Naive thymus-derived CD4-positive, alpha-beta T cell (primary cell): ENCODE data around the gene SPTA1. TPM values are rescaled to one million over a fixed set of nuclear protein-coding genes. Genes with fewer than 3 reads are reported as not detected.

ENCODE experiments used
- ATAC-seq: fragments of 150-1000 bp; cut with Tn5 transposase; 2 replicates; pipeline ENCODE4 v1.10.0; 2021; ENCODE audit warnings: mild to moderate bottlenecking, moderate library complexity
- CTCF ChIA-PET: fragments of 350-600 bp; sonication (Branson Sonifier 250); formaldehyde crosslinking; loops from one replicate; lab custom pipeline; 2021; ENCODE audit warnings: antibody characterized with exemption; lab: Charles Lee
- POLR2A ChIA-PET: fragments of 350-600 bp; sonication (Branson Sonifier 250); formaldehyde crosslinking; loops from one replicate; lab custom pipeline; 2021; ENCODE audit warnings: antibody characterized with exemption, inconsistent platforms; lab: Charles Lee
- DNase-seq, 9 donors: peaks; one replicate each; pipeline versions ENCODE4 v3.0.0 to v3.0.0-alpha.2; 2020 to 2022; ENCODE audit warnings: mixed read lengths in 1 of 9
- H3K27ac ChIP-seq: one replicate; pipeline ENCODE4 v1.7.0; 2013; ENCODE audit warnings: mild to moderate bottlenecking, low read depth, low read length, moderate library complexity
- H3K27me3 ChIP-seq, 2 donors: one replicate each; pipeline ENCODE4 v1.7.0; 2013; ENCODE audit warnings: low read length in 2 of 2, mild to moderate bottlenecking in 2 of 2, moderate library complexity in 2 of 2; ENCODE audit not compliant: control insufficient read depth in 2 of 2, insufficient read depth in 2 of 2
- H3K36me3 ChIP-seq, 3 experiments: 1 replicate in 2 of 3; 2 replicates in 1 of 3; pipeline ENCODE4 v1.7.0; 2013; ENCODE audit warnings: low read length in 3 of 3, mild to moderate bottlenecking in 3 of 3, moderate library complexity in 1 of 3; ENCODE audit not compliant: insufficient read depth in 3 of 3, control insufficient read depth in 2 of 3
- H3K4me1 ChIP-seq, 2 donors: one replicate each; pipeline ENCODE4 v1.7.0; 2013; ENCODE audit warnings: low read length in 2 of 2, mild to moderate bottlenecking in 2 of 2, moderate library complexity in 1 of 2; ENCODE audit not compliant: control insufficient read depth in 2 of 2, insufficient read depth in 2 of 2
- H3K4me3 ChIP-seq: 2 replicates; pipeline ENCODE4 v1.7.0; 2013; ENCODE audit warnings: mild to moderate bottlenecking, low read length
- H3K9me3 ChIP-seq, 3 experiments: 1 replicate in 2 of 3; 2 replicates in 1 of 3; pipeline ENCODE4 v1.7.0; 2013; ENCODE audit warnings: low read length in 3 of 3; ENCODE audit not compliant: control insufficient read depth in 2 of 3
- H3K27ac Mint-ChIP-seq, 9 donors: one replicate each; pipeline ENCODE4 v1.8.0; 2020 to 2022; ENCODE audit warnings: mixed read lengths in 9 of 9, mild to moderate bottlenecking in 8 of 9, moderate library complexity in 5 of 9, inconsistent platforms in 2 of 9
- H3K27me3 Mint-ChIP-seq, 5 donors: one replicate each; pipeline ENCODE4 v1.8.0; 2021 to 2022; ENCODE audit warnings: mixed read lengths in 5 of 5, mild to moderate bottlenecking in 1 of 5
- H3K36me3 Mint-ChIP-seq, 5 donors: one replicate each; pipeline ENCODE4 v1.8.0; 2020 to 2022; ENCODE audit warnings: mixed read lengths in 5 of 5, mild to moderate bottlenecking in 3 of 5, inconsistent platforms in 1 of 5
- H3K4me1 Mint-ChIP-seq, 7 donors: one replicate each; pipeline ENCODE4 v1.8.0; 2020 to 2022; ENCODE audit warnings: mixed read lengths in 7 of 7, mild to moderate bottlenecking in 3 of 7, inconsistent platforms in 1 of 7
- H3K4me3 Mint-ChIP-seq, 10 donors: one replicate each; pipeline ENCODE4 v1.8.0; 2020 to 2022; ENCODE audit warnings: mild to moderate bottlenecking in 10 of 10, mixed read lengths in 10 of 10, moderate library complexity in 6 of 10, inconsistent platforms in 2 of 10
- H3K9me3 Mint-ChIP-seq, 11 donors: one replicate each; pipeline ENCODE4 v1.8.0; 2020 to 2022; ENCODE audit warnings: mixed read lengths in 11 of 11, mild to moderate bottlenecking in 4 of 11, inconsistent platforms in 1 of 11, moderate library complexity in 1 of 11
- intact Hi-C, 2 donors: fragments of 100-400 bp; cut with micrococcal nuclease; formaldehyde crosslinking; loops; one replicate each; pipeline ENCODE4 v1.15.1; 2023
- polyA plus RNA-seq, 2 donors: library from polyadenylated mRNA; unstranded; fragments of 300-500 nt; fragmentation: Illumina TruSeq; gene quantifications; one replicate each; pipeline ENCODE4 v1.2.3, GENCODE V29; 2021
- total RNA-seq, 6 experiments: library from RNA in 5 of 6; stranded (reverse) in 5 of 6; gene quantifications; 1 replicate in 5 of 6; 2 replicates in 1 of 6; pipeline ENCODE4 v1.2.3 and lab custom pipeline; 2021 to 2026

SPTA1 gene
- total and polyA plus RNA-seq, 7 experiments from 2014 or later, result not detected

- Histone ChIP-seq H3K9me3 (no peaks in the 10 kb centered on the region), H3K27me3 (no peaks in the 10 kb centered on the region), H3K27ac (no peak within 1 kb of the TSS), H3K36me3 (no peaks in the 10 kb centered on the region), H3K4me3 (no peak within 1 kb of the TSS), H3K4me1 (no peaks in the 10 kb centered on the region)
- DNase-seq (no peak), ATAC-seq (no peak)
- no peaks in the 10 kb centered on the region for H3K36me3 Mint-ChIP-seq
- H3K4me1 Mint-ChIP-seq, result peaks cover 0 to 2% (median 0%) of the 10 kb centered on the region in 7 donors
- CTCF ChIA-PET, result no interaction called here
- H3K27ac Mint-ChIP-seq, result no peak within 1 kb of the TSS
- peaks cover 0 to 4% (median 0%) of the 10 kb centered on the region in 11 donors for H3K9me3 Mint-ChIP-seq
- H3K4me3 Mint-ChIP-seq, result no peak within 1 kb of the TSS
- peaks cover 0 to 7% (median 4%) of the 10 kb centered on the region in 5 donors for H3K27me3 Mint-ChIP-seq
- POLR2A ChIA-PET, result no interaction called here
- intact Hi-C loops, result no loop called here
Measured at GRCh38 chr1:158604968-158605367, 81.5 kb downstream of the SPTA1 start, which contains the start of gene OR10Z1. Gene OR10Z1, plus strand, starts transcription at chr1:158605268. Its CDS starts 1,171 bp downstream, at chr1:158606439.

DNA sequence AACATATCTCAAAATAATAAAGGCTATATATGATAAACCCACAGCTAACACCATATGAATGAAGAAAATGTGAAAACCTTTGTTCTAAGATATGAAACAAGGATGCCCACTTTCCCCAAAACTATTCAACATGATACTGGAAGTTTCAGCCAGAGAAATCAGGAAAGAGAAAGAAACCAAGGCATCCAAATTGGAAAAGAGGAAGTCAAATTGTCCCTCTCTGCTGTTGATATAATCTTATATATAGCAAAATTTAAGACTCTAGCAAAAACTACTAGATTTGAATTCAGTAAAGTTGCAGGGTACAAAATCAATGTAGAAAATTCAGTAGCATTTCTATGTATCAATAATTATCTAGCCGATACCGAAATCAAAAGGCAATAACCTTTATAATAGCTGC, 85.8 kb downstream of the SPTA1 start:
- no peak overlapping the region for H3K4me3 Mint-ChIP-seq
- ATAC-seq (no peak), DNase-seq (no peak)
- H3K36me3 Mint-ChIP-seq, result peaks cover 0 to 7% (median 4%) of the 10 kb centered on the region in 5 donors
- Histone ChIP-seq H3K4me3 (no peak overlapping the region), H3K27ac (no peak overlapping the region), H3K36me3 (no peaks in the 10 kb centered on the region), H3K27me3 (no peaks in the 10 kb centered on the region), H3K4me1 (no peaks in the 10 kb centered on the region), H3K9me3 (peaks cover 0 to 19% (median 0%) of the 10 kb centered on the region in 3 experiments)
- CTCF ChIA-PET, result no interaction called here
- no peak overlapping the region for H3K27ac Mint-ChIP-seq
- intact Hi-C loops, result no loop called here
- peaks cover 0 to 31% (median 10%) of the 10 kb centered on the region in 5 donors for H3K27me3 Mint-ChIP-seq
- peaks cover 9 to 44% (median 21%) of the 10 kb centered on the region in 11 donors for H3K9me3 Mint-ChIP-seq
- POLR2A ChIA-PET, result no interaction called here
- no peaks in the 10 kb centered on the region for H3K4me1 Mint-ChIP-seq

DNA sequence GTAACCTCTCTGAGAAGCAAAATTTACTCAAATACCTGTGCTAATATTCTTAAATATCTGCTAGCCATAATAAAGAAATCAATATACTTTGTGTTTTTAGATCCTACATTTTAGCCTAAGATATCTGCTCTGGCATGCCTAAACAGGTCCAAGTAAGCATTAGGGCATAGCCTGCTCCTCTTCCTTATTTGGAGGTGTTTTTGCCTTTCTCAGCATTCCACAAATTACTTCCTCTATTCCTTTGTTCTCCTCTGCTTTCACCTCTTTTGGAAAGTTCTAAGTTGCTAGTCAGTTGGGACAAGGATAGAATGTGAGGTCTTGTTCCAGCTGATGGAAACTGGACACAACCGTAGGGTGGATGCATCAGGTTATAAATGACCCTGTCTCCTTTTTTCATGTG, 99.6 kb downstream of the SPTA1 start:
- DNase-seq (no peak), ATAC-seq (no peak)
- H3K27me3 Mint-ChIP-seq, result peaks cover 0 to 45% (median 18%) of the 10 kb centered on the region in 5 donors
- no peak overlapping the region for H3K27ac ChIP-seq
- H3K4me1 ChIP-seq, result no peaks in the 10 kb centered on the region
- peaks cover 0 to 4% (median 0%) of the 10 kb centered on the region in 5 donors for H3K36me3 Mint-ChIP-seq
- no peaks in the 10 kb centered on the region for H3K9me3 ChIP-seq
- intact Hi-C loops, result no loop called here
- ChIA-PET POLR2A (no interaction called here), CTCF (no interaction called here)
- H3K4me1 Mint-ChIP-seq, result no peaks in the 10 kb centered on the region
- H3K4me3 ChIP-seq, result no peak overlapping the region
- H3K27me3 ChIP-seq, result no peaks in the 10 kb centered on the region
- H3K9me3 Mint-ChIP-seq, result peaks cover 0 to 11% (median 4%) of the 10 kb centered on the region in 11 donors
- H3K4me3 Mint-ChIP-seq, result no peak overlapping the region
- H3K27ac Mint-ChIP-seq, result no peak overlapping the region
- no peaks in the 10 kb centered on the region for H3K36me3 ChIP-seq

DNA sequence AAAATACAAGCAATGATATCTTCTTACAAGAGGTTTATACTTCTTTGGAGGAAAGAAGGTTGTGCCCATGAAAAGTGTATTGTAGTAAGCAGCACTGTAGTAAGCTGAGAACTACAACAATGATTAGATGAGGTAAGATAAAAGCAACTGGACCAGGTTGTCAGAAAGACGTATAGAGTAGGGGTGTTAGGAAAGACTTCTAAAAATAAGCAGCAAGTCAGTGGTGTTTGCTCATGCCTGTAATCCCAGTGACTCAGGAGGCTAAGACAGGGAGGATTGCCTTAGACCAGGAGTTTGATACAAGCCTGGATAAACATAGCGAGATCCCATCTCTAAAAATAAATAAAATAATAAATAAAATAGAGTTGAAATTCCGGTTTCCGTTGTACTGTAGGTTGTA, 102.6 kb downstream of the SPTA1 start:
- intact Hi-C loops, result no loop called here
- POLR2A ChIA-PET, result no interaction called here
- ATAC-seq, result no peak

DNA sequence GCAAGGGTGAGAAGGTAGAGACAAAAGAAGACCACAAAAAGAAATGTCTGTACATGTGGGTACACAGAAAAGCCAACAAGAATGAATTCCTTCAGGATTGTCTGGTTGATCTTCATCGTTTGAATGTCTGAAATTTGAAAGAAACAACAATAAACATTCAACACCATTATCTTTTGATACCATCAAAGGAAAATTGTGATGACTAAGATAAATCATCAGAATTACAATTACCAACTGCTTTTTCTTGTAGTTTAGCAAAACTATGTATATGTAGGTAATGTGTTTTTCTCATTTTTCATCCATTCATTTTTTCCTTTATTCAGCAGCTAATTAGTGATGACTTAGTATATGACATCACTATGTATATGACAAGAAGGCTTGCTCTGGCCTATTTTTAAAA, 106.8 kb downstream of the SPTA1 start, which contains the start of gene OR10X1:
OR10X1 (minus strand) TSS at position 167 of the 400 bp plus-strand sequence; CDS start at position 167, 0 bp downstream.
- H3K27ac Mint-ChIP-seq, result no peak within 1 kb of the TSS
- ATAC-seq (no peak), DNase-seq (no peak)
- ChIA-PET POLR2A (interaction anchor here (0.6 kb wide), 1 partner anchor 107 kb away, joined by 3 read pairs; no protein-coding TSS in a partner anchor), CTCF (no interaction called here)
- no peak within 1 kb of the TSS for H3K27ac ChIP-seq
- H3K4me3 ChIP-seq, result no peak within 1 kb of the TSS
- H3K36me3 ChIP-seq, result no peaks in the 10 kb centered on the region
- no peaks in the 10 kb centered on the region for H3K27me3 ChIP-seq
- H3K4me1 Mint-ChIP-seq, result no peaks in the 10 kb centered on the region
- intact Hi-C loops, result no loop called here
- H3K4me3 Mint-ChIP-seq, result no peak within 1 kb of the TSS
- H3K4me1 ChIP-seq, result no peaks in the 10 kb centered on the region
- H3K9me3 ChIP-seq, result no peaks in the 10 kb centered on the region
- peaks cover 0 to 25% (median 23%) of the 10 kb centered on the region in 5 donors for H3K27me3 Mint-ChIP-seq
- H3K9me3 Mint-ChIP-seq, result peaks cover 0 to 1% (median 0%) of the 10 kb centered on the region in 11 donors
- H3K36me3 Mint-ChIP-seq, result no peaks in the 10 kb centered on the region

More for the DNA sequence above, 102.6 kb downstream of the SPTA1 start:
- Histone ChIP-seq H3K4me3 (no peak overlapping the region), H3K36me3 (no peaks in the 10 kb centered on the region), H3K4me1 (no peaks in the 10 kb centered on the region), H3K27me3 (no peaks in the 10 kb centered on the region), H3K9me3 (no peaks in the 10 kb centered on the region), H3K27ac (no peak overlapping the region)
- CTCF ChIA-PET, result no interaction called here
- H3K27me3 Mint-ChIP-seq, result peaks cover 0 to 27% (median 19%) of the 10 kb centered on the region in 5 donors
- DNase-seq, result no peak
- H3K27ac Mint-ChIP-seq, result no peak overlapping the region
- peaks cover 0 to 11% (median 3%) of the 10 kb centered on the region in 11 donors for H3K9me3 Mint-ChIP-seq
- H3K36me3 Mint-ChIP-seq, result peaks cover 0 to 4% (median 0%) of the 10 kb centered on the region in 5 donors
- no peak overlapping the region for H3K4me3 Mint-ChIP-seq
- H3K4me1 Mint-ChIP-seq, result no peaks in the 10 kb centered on the region

DNA sequence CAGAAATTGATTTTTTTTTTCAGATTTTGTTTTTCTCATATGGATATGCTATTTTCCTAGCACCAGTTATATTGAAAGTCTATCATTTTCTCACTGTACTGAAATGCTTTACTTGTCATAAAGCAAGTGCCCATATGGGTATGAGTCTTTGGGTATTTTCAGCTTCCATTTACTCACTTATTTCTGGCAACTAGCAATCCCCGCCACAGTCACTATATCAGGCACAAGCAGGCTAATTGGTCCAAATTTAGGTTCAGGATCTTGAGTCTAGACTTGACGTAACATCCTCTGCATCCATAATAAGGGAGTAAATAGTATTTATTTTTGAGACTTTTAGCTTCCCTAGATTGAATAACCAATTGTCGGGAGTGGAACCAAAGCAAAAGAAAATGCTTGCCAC, 109.0 kb downstream of the SPTA1 start:
- H3K27me3 Mint-ChIP-seq, result peaks cover 0 to 18% (median 15%) of the 10 kb centered on the region in 5 donors
- intact Hi-C loops, result no loop called here

GRCh38 chr1:158572226-158572625, 114.3 kb downstream of the SPTA1 start:
- no peak overlapping the region for H3K27ac ChIP-seq
- H3K36me3 ChIP-seq, result no peaks in the 10 kb centered on the region
- ChIA-PET CTCF (no interaction called here), POLR2A (no interaction called here)
- H3K9me3 ChIP-seq, result no peaks in the 10 kb centered on the region
- H3K4me1 Mint-ChIP-seq, result peaks cover 0 to 4% (median 0%) of the 10 kb centered on the region in 7 donors
- no peak overlapping the region for H3K27ac Mint-ChIP-seq
- no peak overlapping the region for H3K4me3 Mint-ChIP-seq
- no peak overlapping the region for H3K4me3 ChIP-seq
- no peak for DNase-seq
- H3K9me3 Mint-ChIP-seq, result peaks cover 0 to 5% (median 0%) of the 10 kb centered on the region in 11 donors
- no peaks in the 10 kb centered on the region for H3K36me3 Mint-ChIP-seq
- intact Hi-C loops, result no loop called here
- H3K27me3 ChIP-seq, result no peaks in the 10 kb centered on the region
- ATAC-seq, result no peak
- H3K27me3 Mint-ChIP-seq, result peaks cover 2 to 31% (median 12%) of the 10 kb centered on the region in 5 donors
- H3K4me1 ChIP-seq, result no peaks in the 10 kb centered on the region

More for the DNA sequence above, 109.0 kb downstream of the SPTA1 start:
- ATAC-seq (no peak), DNase-seq (no peak)
- Histone ChIP-seq H3K27ac (no peak overlapping the region), H3K27me3 (no peaks in the 10 kb centered on the region), H3K4me3 (no peak overlapping the region), H3K36me3 (no peaks in the 10 kb centered on the region), H3K4me1 (no peaks in the 10 kb centered on the region), H3K9me3 (no peaks in the 10 kb centered on the region)
- H3K36me3 Mint-ChIP-seq, result no peaks in the 10 kb centered on the region
- ChIA-PET POLR2A (no interaction called here), CTCF (no interaction called here)
- peaks cover 0 to 2% (median 0%) of the 10 kb centered on the region in 7 donors for H3K4me1 Mint-ChIP-seq
- H3K27ac Mint-ChIP-seq, result no peak overlapping the region
- H3K4me3 Mint-ChIP-seq, result no peak overlapping the region
- H3K9me3 Mint-ChIP-seq, result no peaks in the 10 kb centered on the region
